ENCODE measurements around the gene TSPAN5. TPM values are rescaled to one million over a fixed set of nuclear protein-coding genes. Genes with fewer than 3 reads are reported as not detected.

The TSPAN5 gene
- total and polyA plus RNA-seq, 2 donors from 2014 or later, result 6.8 to 13.8 TPM

GRCh38 chr4:98605216-98605615 lies 53.2 kb downstream of the TSPAN5 start:
- Histone ChIP-seq H3K4me1 (ENCODE audit: control insufficient read depth in 2 of 3, insufficient read depth in 2 of 3, low read depth in 1 of 3, low read length in 3 of 3) (no peaks in the 10 kb centered on the region), H3K9ac (ENCODE audit: low read length in 3 of 3) (no peak overlapping the region), H3K4me3 (ENCODE audit: low read length in 3 of 3) (no peak overlapping the region), H3K36me3 (ENCODE audit: control insufficient read depth in 2 of 3, insufficient read depth in 3 of 3, low read length in 3 of 3) (no peaks in the 10 kb centered on the region), H3K9me3 (ENCODE audit: control insufficient read depth in 2 of 3, insufficient read depth in 1 of 3, low read length in 3 of 3) (peaks cover 0 to 3% (median 0%) of the 10 kb centered on the region in 3 donors), H3K27ac (ENCODE audit: low read depth in 2 of 2, low read length in 2 of 2) (no peak overlapping the region), H3K27me3 (ENCODE audit: control insufficient read depth, insufficient read depth, low read length) (no peaks in the 10 kb centered on the region)
- DNase-seq (no peak), FAIRE-seq (no peak)
- TF ChIP-seq CTCF (IDR thresholded peaks at IDR 0.05; ENCODE audit: borderline replicate concordance, extremely low read depth, insufficient read depth), result no peak
- intact Hi-C loops (cut with DNase I), result no loop called here

GRCh38 chr4:98604723-98605122 lies 53.7 kb downstream of the TSPAN5 start:
- intact Hi-C loops (cut with DNase I), result no loop called here
- H3K36me3 ChIP-seq (ENCODE audit: control insufficient read depth in 2 of 3, insufficient read depth in 3 of 3, low read length in 3 of 3), result no peaks in the 10 kb centered on the region
- no peak overlapping the region for H3K4me3 ChIP-seq (ENCODE audit: low read length in 3 of 3)
- DNase-seq (no peak), FAIRE-seq (no peak)
- H3K9me3 ChIP-seq (ENCODE audit: control insufficient read depth in 2 of 3, insufficient read depth in 1 of 3, low read length in 3 of 3), result peaks cover 0 to 4% (median 0%) of the 10 kb centered on the region in 3 donors
- H3K27me3 ChIP-seq (ENCODE audit: control insufficient read depth, insufficient read depth, low read length), result no peaks in the 10 kb centered on the region
- TF ChIP-seq CTCF (IDR thresholded peaks at IDR 0.05; ENCODE audit: borderline replicate concordance, extremely low read depth, insufficient read depth), result no peak
- no peaks in the 10 kb centered on the region for H3K4me1 ChIP-seq (ENCODE audit: control insufficient read depth in 2 of 3, insufficient read depth in 2 of 3, low read depth in 1 of 3, low read length in 3 of 3)
- H3K27ac ChIP-seq (ENCODE audit: low read depth in 2 of 2, low read length in 2 of 2), result no peak overlapping the region
- H3K9ac ChIP-seq (ENCODE audit: low read length in 3 of 3), result no peak overlapping the region

GRCh38 chr4:98603683-98604521 lies 54.5 kb downstream of the TSPAN5 start:
- no peak overlapping the region for H3K4me3 ChIP-seq (ENCODE audit: low read length in 3 of 3)
- no peak overlapping the region for H3K27ac ChIP-seq (ENCODE audit: low read depth in 2 of 2, low read length in 2 of 2)
- DNase-seq (no peak), FAIRE-seq (no peak)
- no peaks in the 10 kb centered on the region for H3K27me3 ChIP-seq (ENCODE audit: control insufficient read depth, insufficient read depth, low read length)
- H3K4me1 ChIP-seq (ENCODE audit: control insufficient read depth in 2 of 3, insufficient read depth in 2 of 3, low read depth in 1 of 3, low read length in 3 of 3), result no peaks in the 10 kb centered on the region
- TF ChIP-seq CTCF (IDR thresholded peaks at IDR 0.05; ENCODE audit: borderline replicate concordance, extremely low read depth, insufficient read depth), result no peak
- intact Hi-C loops (cut with DNase I), result no loop called here
- no peak overlapping the region for H3K9ac ChIP-seq (ENCODE audit: low read length in 3 of 3)
- no peaks in the 10 kb centered on the region for H3K36me3 ChIP-seq (ENCODE audit: control insufficient read depth in 2 of 3, insufficient read depth in 3 of 3, low read length in 3 of 3)
- peaks cover 0 to 7% (median 3%) of the 10 kb centered on the region in 3 donors for H3K9me3 ChIP-seq (ENCODE audit: control insufficient read depth in 2 of 3, insufficient read depth in 1 of 3, low read length in 3 of 3)
